ENCODE results near the gene CXCR3.

Gene CXCR3

GRCh38 chrX:71634366-71634765 lies 16.1 kb upstream of the CXCR3 start:
- H3K4me3 ChIP-seq (ENCODE audit: low read length): no peak overlapping the region
- no peak for DNase-seq (ENCODE audit: low read depth)
- no peak for TF ChIP-seq CTCF (conservative IDR thresholded peaks at IDR 0.05; ENCODE audit: low read length)

DNA sequence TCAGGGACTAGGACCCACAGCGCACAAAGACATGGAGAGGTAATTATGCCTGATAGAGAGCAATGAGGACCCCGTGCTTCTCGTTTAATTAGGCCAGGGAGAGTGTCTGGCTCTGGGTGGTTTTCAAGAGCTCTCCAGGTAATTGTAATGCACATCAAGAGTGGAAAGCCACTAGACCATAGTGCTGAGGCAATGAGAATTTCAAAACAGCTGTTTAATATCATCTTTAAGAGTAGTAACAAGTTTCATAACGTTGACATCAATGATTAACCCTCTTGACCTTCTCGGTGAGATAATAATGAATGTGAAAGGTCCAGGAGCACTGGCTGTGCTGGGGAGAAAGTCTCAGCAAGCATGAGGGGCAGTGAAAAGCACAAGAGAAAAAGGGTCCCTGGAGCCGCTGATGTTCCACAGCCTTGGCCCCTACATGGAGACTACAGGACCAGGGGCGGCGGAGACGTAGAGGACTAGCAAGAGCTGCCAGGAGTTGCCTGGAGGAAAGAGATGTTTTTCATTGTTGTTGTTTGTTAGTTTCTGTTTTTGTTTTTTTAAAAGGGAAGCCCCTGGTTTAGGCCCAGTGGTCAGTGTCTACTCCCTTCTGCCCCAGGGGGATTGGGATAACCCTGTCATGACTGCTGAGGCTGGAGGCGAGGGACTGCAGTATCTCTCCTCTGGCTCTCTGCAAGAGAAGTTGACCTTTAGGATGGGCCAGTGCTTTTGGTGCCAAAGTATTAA lies 14.8 kb upstream of the CXCR3 start:
- H3K4me3 ChIP-seq (ENCODE audit: low read length): no peak overlapping the region
- no peak for DNase-seq (ENCODE audit: low read depth)
- no peak for TF ChIP-seq CTCF (conservative IDR thresholded peaks at IDR 0.05; ENCODE audit: low read length)

DNA sequence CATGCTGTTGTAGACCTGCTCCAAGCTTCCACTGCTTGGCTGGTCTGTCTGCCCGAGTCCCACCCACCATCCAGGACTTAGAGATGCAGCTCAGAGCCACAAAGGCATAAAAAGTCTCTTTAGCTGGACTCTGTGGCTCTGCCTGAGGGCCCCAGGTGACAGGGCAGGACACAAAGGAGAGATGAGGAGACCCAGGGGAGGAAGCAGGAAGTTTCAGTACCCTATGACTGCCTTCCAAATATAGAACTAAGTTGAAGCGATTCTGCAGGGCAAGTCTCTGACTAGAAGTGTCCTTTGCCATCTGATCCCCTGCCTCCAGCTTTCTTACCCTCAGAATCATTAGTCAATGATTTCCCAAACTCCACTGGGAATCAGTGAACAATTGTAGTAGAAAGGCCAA lies 11.2 kb upstream of the CXCR3 start:
- no peak for TF ChIP-seq CTCF (conservative IDR thresholded peaks at IDR 0.05; ENCODE audit: low read length)
- no peak for DNase-seq (ENCODE audit: low read depth)
- H3K4me3 ChIP-seq (ENCODE audit: low read length): no peak overlapping the region

- peak; percentile 63 for DNase-seq (ENCODE audit: low read depth)
- no peak for TF ChIP-seq CTCF (conservative IDR thresholded peaks at IDR 0.05; ENCODE audit: low read length)
- H3K4me3 ChIP-seq (ENCODE audit: low read length): no peak overlapping the region
Measured at GRCh38 chrX:71627588-71628404, 9.5 kb upstream of the CXCR3 start.

DNA sequence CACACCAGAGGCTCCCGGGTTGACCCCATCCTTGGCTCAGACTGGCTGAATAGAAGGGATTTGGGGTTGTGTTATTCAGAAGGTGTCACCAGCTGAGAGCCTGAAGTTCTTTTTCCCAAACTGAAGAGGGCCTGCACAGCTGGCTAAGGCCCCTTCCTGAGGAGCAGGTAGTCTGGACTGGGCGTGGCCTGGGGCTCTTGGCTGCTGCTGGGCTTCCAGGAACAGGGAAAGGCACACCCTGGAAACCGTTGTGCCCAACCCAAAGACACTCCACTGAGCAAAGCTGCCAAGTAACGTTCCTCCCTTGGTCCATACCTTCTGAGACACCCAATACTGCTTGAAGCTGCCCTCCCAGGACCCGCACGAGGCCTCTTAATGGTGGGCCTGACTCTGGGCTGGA lies 8.3 kb upstream of the CXCR3 start:
- DNase-seq (ENCODE audit: low read depth): no peak
- TF ChIP-seq CTCF (conservative IDR thresholded peaks at IDR 0.05; ENCODE audit: low read length): no peak
- H3K4me3 ChIP-seq (ENCODE audit: low read length): no peak overlapping the region

- no peak for DNase-seq (ENCODE audit: low read depth)
- H3K4me3 ChIP-seq (ENCODE audit: low read length): no peak overlapping the region
- TF ChIP-seq CTCF (conservative IDR thresholded peaks at IDR 0.05; ENCODE audit: low read length): no peak
Measured at GRCh38 chrX:71625471-71625870, 7.2 kb upstream of the CXCR3 start.

- H3K4me3 ChIP-seq (ENCODE audit: low read length): no peak overlapping the region
- no peak for TF ChIP-seq CTCF (conservative IDR thresholded peaks at IDR 0.05; ENCODE audit: low read length)
- no peak for DNase-seq (ENCODE audit: low read depth)
Measured at GRCh38 chrX:71623714-71624113, 5.4 kb upstream of the CXCR3 start.
